DOHH2 (cell line): ENCODE results near the gene CALHM2.

Experiments
- EZH2phosphoT487 ChIP-seq: fragments of 200-600 bp; sonication (generic); IDR thresholded peaks from 2 replicates; pipeline ENCODE4 v1.6.1; 2017; ENCODE audit warnings: borderline replicate concordance, mild to moderate bottlenecking, antibody characterized with exemption, low read length, moderate library complexity, mixed read lengths
- TF ChIP-seq, protein P1 (sequence below): fragments of 200-600 bp; sonication (generic); IDR thresholded peaks from one replicate; pipeline ENCODE4 v1.5.1; 2014; ENCODE audit warnings: antibody characterized with exemption, mild to moderate bottlenecking, low read depth, low read length; ENCODE audit not compliant: poor library complexity, severe bottlenecking

DNA sequence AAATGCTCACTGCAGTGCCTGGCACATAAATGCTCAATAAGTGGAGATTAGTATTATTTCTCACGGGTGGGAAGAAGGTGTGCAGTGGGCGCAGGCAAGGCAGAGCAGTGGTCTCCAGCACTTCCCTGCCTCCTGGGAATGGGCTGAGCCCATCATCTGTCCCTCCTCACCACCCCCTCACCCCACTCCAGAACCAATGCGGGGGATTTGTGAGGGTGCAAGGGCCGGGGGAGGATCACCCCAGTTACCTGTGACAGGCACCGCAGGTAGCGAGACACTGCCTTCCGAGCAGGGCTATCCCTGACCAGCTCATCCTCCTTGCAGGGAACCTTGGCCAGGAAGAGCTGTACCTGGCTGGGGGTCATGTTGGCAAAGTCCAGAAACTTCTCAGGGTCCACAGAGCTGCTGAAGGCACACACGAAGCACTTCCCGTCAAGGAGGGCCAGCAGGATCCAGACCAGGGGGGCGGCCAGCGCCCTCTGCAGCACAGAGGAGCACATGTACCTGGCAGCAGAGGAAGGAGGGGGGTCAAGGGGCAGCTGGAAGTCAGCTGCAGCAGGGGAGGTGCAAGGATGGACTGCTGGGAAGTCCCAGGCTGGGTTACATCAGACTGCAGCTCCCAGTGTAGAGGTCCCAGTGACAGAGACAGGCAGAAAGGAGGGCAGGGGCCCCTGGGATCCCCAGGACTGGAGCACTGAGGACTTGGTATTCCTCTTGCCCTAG lies 24.0 kb upstream of the CALHM2 start:
- TF ChIP-seq, protein P1, sequence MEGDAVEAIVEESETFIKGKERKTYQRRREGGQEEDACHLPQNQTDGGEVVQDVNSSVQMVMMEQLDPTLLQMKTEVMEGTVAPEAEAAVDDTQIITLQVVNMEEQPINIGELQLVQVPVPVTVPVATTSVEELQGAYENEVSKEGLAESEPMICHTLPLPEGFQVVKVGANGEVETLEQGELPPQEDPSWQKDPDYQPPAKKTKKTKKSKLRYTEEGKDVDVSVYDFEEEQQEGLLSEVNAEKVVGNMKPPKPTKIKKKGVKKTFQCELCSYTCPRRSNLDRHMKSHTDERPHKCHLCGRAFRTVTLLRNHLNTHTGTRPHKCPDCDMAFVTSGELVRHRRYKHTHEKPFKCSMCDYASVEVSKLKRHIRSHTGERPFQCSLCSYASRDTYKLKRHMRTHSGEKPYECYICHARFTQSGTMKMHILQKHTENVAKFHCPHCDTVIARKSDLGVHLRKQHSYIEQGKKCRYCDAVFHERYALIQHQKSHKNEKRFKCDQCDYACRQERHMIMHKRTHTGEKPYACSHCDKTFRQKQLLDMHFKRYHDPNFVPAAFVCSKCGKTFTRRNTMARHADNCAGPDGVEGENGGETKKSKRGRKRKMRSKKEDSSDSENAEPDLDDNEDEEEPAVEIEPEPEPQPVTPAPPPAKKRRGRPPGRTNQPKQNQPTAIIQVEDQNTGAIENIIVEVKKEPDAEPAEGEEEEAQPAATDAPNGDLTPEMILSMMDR: peak; percentile 85
- TF ChIP-seq EZH2phosphoT487: no peak
